HepG2 (cell line): Measurements from ENCODE around the gene RHBDD3. TPM values are rescaled to one million over a fixed set of nuclear protein-coding genes. Genes with fewer than 3 reads are reported as not detected.

Experiments used
- ATM ChIP-seq: fragments of 450-650 bp; IDR thresholded peaks from 2 replicates; pipeline ENCODE4 v1.7.1; 2017; ENCODE audit warnings: mild to moderate bottlenecking, borderline replicate concordance
- DBP ChIP-seq: sonication (generic); formaldehyde crosslinking; IDR thresholded peaks from 2 replicates; pipeline ENCODE4 v1.4.0; 2020; ENCODE audit warnings: missing genetic modification reagents; ENCODE audit errors: not compliant biosample characterization
- IRX3 ChIP-seq: sonication (generic); formaldehyde crosslinking; IDR thresholded peaks from 2 replicates; pipeline ENCODE4 v1.8.1; 2023; ENCODE audit warnings: mild to moderate bottlenecking, low read depth, missing genetic modification reagents, borderline replicate concordance
- PCBP1 ChIP-seq: fragments of 200-400 bp; formaldehyde crosslinking; IDR thresholded peaks from 2 replicates; pipeline ENCODE4 v1.6.1; 2017; ENCODE audit warnings: mild to moderate bottlenecking, low read depth, low read length, borderline replicate concordance
- RORA ChIP-seq: sonication (generic); formaldehyde crosslinking; IDR thresholded peaks from 2 replicates; pipeline ENCODE4 v1.5.0; 2020; ENCODE audit warnings: mild to moderate bottlenecking, missing genetic modification reagents, moderate library complexity
- ZBTB7A ChIP-seq: sonication (generic); formaldehyde crosslinking; IDR thresholded peaks from 2 replicates; pipeline ENCODE4 v1.8.0; 2022; ENCODE audit warnings: mild to moderate bottlenecking, missing genetic modification reagents
- ZBTB7B ChIP-seq: sonication (generic); formaldehyde crosslinking; IDR thresholded peaks from 2 replicates; pipeline ENCODE4 v1.4.0; 2020; ENCODE audit warnings: missing genetic modification reagents
- ZFX ChIP-seq: sonication (generic); formaldehyde crosslinking; IDR thresholded peaks from 2 replicates; pipeline ENCODE4 v1.4.0; 2020; ENCODE audit warnings: mild to moderate bottlenecking, low read depth, missing genetic modification reagents, moderate library complexity
- ZNF34 ChIP-seq: sonication (generic); formaldehyde crosslinking; IDR thresholded peaks from 2 replicates; pipeline ENCODE4 v1.4.0; 2020; ENCODE audit warnings: mild to moderate bottlenecking, missing genetic modification reagents, borderline replicate concordance
- ZNF441 ChIP-seq: sonication (generic); formaldehyde crosslinking; IDR thresholded peaks from 2 replicates; pipeline ENCODE4 v1.7.0; 2021; ENCODE audit warnings: missing genetic modification reagents, borderline replicate concordance
- ZNF639 ChIP-seq: conservative IDR thresholded peaks from 2 replicates; pipeline ENCODE4 v1.6.1; 2018; ENCODE audit warnings: missing genetic modification reagents
- ZNF747 ChIP-seq: sonication (generic); formaldehyde crosslinking; IDR thresholded peaks from 2 replicates; pipeline ENCODE4 v1.8.1; 2023; ENCODE audit warnings: missing genetic modification reagents, mild to moderate bottlenecking, borderline replicate concordance
- polyA plus RNA-seq, 8 experiments: library from polyadenylated mRNA; depleted of rRNA in 3 of 8; stranded (reverse) in 7 of 8; unstranded in 1 of 8; fragments of >200 nt; fragmentation: Illumina TruSeq in 4 of 8; extraction: Trizol in 4 of 8; gene quantifications; 2 replicates each; pipeline versions ENCODE4 v1.2.1 to v1.2.3, GENCODE V29; 2011 to 2016; ENCODE audit warnings: low read depth in 4 of 8, missing spikeins in 1 of 8, mixed read lengths in 1 of 8; ENCODE audit not compliant: insufficient read depth in 1 of 8
- total RNA-seq, 5 experiments: library from RNA; depleted of rRNA; stranded (reverse); fragments of >200 nt; fragmentation: Illumina TruSeq; extraction: Trizol; gene quantifications; 2 replicates each; pipeline ENCODE4 v1.2.3, GENCODE V29; 2016; ENCODE audit warnings: low read depth in 1 of 5
- TF ChIP-seq, protein P1 (sequence below): sonication (generic); formaldehyde crosslinking; IDR thresholded peaks from 2 replicates; pipeline ENCODE4 v1.8.1; 2023; ENCODE audit warnings: mild to moderate bottlenecking, missing genetic modification reagents
- TF ChIP-seq, protein P2 (sequence below): sonication (generic); formaldehyde crosslinking; IDR thresholded peaks from 2 replicates; pipeline ENCODE4 v1.8.0; 2022; ENCODE audit warnings: missing genetic modification reagents, mild to moderate bottlenecking, borderline replicate concordance
- TF ChIP-seq, protein P3 (sequence below): sonication (generic); formaldehyde crosslinking; IDR thresholded peaks from 2 replicates; pipeline ENCODE4 v1.9.0; 2022; ENCODE audit warnings: low read depth, missing genetic modification reagents

The RHBDD3 gene
- total and polyA plus RNA-seq, 2 of the 13 experiments (the other 11 are each of a cell fraction or from before 2014, with no cell fraction given): 12.1 to 26.7 TPM

DNA sequence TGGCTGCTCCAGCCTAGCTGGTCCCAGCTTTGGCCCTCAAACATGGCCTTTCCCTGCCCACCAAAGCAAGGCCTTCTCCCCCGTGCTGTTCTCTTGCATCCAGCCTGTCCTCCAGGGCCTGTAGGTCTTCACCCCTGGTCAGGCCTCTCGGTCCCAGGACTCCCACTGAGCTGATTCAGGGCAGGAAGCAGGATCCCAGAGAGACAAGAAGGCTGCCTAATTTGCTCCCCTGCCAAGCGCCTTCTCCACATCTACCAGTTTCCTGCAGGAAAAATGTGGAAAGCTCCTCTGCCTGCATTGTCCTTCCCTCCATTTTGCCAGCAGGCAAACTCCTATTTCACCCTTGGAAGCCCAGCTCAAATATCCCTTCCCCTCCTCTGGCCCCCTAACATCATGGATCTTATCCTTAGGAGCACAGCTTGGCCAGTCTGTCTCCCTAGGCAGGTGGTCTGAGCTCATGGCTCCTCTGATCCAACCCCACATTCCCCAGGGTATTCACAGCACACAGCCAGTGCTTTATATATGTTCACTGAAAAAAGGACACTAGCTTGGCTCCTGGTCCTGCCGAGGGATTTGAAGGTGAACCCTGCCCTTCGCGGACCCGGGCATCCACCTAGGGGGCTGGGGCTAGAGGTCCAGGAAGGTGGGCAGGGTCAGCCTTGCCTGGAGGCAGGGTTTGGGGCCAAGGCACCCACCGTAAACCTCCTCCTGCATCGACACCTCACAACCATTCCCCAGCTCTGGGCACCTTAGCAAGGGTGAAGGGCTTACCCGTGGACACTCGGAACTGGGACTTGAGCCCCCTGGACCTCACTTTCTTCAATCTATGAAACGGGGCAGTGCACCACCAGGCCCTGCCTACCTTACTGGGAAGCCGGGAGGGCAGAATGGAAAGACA, 968 bp downstream of the RHBDD3 start (continued):
- no peak for TF ChIP-seq IRX3 (CRISPR knock-in tag)
- no peak for TF ChIP-seq ATM
- TF ChIP-seq ZNF34 (CRISPR knock-in tag): 0 out of 2 replicates have a peak, but pooled peaks have one; percentile 9
- TF ChIP-seq, protein P1, sequence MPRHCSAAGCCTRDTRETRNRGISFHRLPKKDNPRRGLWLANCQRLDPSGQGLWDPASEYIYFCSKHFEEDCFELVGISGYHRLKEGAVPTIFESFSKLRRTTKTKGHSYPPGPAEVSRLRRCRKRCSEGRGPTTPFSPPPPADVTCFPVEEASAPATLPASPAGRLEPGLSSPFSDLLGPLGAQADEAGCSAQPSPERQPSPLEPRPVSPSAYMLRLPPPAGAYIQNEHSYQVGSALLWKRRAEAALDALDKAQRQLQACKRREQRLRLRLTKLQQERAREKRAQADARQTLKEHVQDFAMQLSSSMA (CRISPR knock-in tag): 0 out of 2 replicates have a peak, but pooled peaks have one; percentile 34
- TF ChIP-seq ZBTB7A (CRISPR knock-in tag): peak; percentile 43; the same call in 1 of the 2 replicates
- TF ChIP-seq ZNF747: 0 out of 2 replicates have a peak, but pooled peaks have one; percentile 9
- no peak for TF ChIP-seq RORA (CRISPR knock-in tag)
- 0 out of 2 replicates have a peak, but pooled peaks have one; percentile 27 for TF ChIP-seq ZNF441 (CRISPR knock-in tag)
- TF ChIP-seq ZFX (CRISPR knock-in tag): peak; percentile 20
- peak; percentile 24 for TF ChIP-seq DBP (CRISPR knock-in tag)
- TF ChIP-seq ZNF639 (CRISPR knock-in tag): 0 out of 2 replicates have a peak, but pooled peaks have one; percentile 11
- TF ChIP-seq, protein P2, sequence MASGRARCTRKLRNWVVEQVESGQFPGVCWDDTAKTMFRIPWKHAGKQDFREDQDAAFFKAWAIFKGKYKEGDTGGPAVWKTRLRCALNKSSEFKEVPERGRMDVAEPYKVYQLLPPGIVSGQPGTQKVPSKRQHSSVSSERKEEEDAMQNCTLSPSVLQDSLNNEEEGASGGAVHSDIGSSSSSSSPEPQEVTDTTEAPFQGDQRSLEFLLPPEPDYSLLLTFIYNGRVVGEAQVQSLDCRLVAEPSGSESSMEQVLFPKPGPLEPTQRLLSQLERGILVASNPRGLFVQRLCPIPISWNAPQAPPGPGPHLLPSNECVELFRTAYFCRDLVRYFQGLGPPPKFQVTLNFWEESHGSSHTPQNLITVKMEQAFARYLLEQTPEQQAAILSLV (CRISPR knock-in tag): 0 out of 2 replicates have a peak, but pooled peaks have one; percentile 39
- no peak for TF ChIP-seq PCBP1
- TF ChIP-seq ZBTB7B: peak; percentile 42; the same call in 1 of the 2 replicates
- TF ChIP-seq, protein P3, sequence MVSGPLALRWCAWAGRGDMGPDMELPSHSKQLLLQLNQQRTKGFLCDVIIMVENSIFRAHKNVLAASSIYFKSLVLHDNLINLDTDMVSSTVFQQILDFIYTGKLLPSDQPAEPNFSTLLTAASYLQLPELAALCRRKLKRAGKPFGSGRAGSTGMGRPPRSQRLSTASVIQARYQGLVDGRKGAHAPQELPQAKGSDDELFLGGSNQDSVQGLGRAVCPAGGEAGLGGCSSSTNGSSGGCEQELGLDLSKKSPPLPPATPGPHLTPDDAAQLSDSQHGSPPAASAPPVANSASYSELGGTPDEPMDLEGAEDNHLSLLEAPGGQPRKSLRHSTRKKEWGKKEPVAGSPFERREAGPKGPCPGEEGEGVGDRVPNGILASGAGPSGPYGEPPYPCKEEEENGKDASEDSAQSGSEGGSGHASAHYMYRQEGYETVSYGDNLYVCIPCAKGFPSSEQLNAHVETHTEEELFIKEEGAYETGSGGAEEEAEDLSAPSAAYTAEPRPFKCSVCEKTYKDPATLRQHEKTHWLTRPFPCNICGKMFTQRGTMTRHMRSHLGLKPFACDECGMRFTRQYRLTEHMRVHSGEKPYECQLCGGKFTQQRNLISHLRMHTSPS: 0 out of 2 replicates have a peak, but pooled peaks have one; percentile 23
